HCT116 (cell line): ENCODE data around the gene ACAD9. TPM values are rescaled to one million over a fixed set of nuclear protein-coding genes. Genes with fewer than 3 reads are reported as not detected.

Experiments used
- ATAC-seq: fragments of 200-7000 bp; cut with Tn5 transposase; 2 replicates; pipeline ENCODE4 v1.9.1; 2020; ENCODE audit warnings: mild to moderate bottlenecking, moderate library complexity
- BruUV-seq: library from RNA; stranded (reverse); fragments of 400-500 nt; replicated peaks from 2 replicates; lab custom pipeline; 2021; lab: Mats Ljungman, UMichigan
- CTCF ChIA-PET: fragments of 300-600 bp; sonication (Branson Sonifier 250); formaldehyde crosslinking; loops from one replicate; lab custom pipeline; 2021; ENCODE audit warnings: antibody characterized with exemption; lab: Charles Lee
- POLR2A ChIA-PET: fragments of 300-600, 350-600 bp; sonication (Branson Sonifier 250); formaldehyde crosslinking; loops from one replicate; lab custom pipeline; 2021; ENCODE audit warnings: antibody characterized with exemption; lab: Charles Lee
- RAD21 ChIA-PET, 2 experiments: fragments of 300-600 bp; sonication (Branson Sonifier 250); formaldehyde crosslinking; loops; one replicate each; lab custom pipeline; 2023; ENCODE audit warnings: low total read pairs in 2 of 2; ENCODE audit not compliant: uncharacterized antibody in 2 of 2, unreplicated experiment in 2 of 2, low non-redundant PET in 1 of 2; lab: Charles Lee
- DNase-seq: peaks from one replicate; pipeline ENCODE4 v3.0.0-alpha.2; 2010; ENCODE audit warnings: low read depth, low spot score
- H2AFZ ChIP-seq: fragments of 200-600 bp; shearing (Covaris generic), sonication (generic); 2 replicates; pipeline ENCODE4 v1.6.1; 2017; ENCODE audit warnings: low read depth, mixed run types, mixed read lengths, antibody characterized with exemption, low read length; ENCODE audit not compliant: poor library complexity, severe bottlenecking
- H3K27ac ChIP-seq: 2 replicates; pipeline ENCODE4 v1.5.1; 2012; ENCODE audit warnings: low read depth, low read length
- H3K27me3 ChIP-seq: fragments of 200-600 bp; sonication (generic); 2 replicates; pipeline ENCODE4 v1.6.1; 2016; ENCODE audit warnings: mixed run types, low read length, mixed read lengths; ENCODE audit not compliant: insufficient read depth
- H3K36me3 ChIP-seq, 2 experiments: fragments of 200-500 bp in 1 of 2; fragments of 200-600 bp in 1 of 2; sonication (Bioruptor generic) in 1 of 2; sonication (generic) in 1 of 2; 2 replicates each; pipeline versions ENCODE4 v1.5.1 to v1.6.1; 2014 to 2016; ENCODE audit warnings: low read length in 2 of 2, inconsistent platforms in 1 of 2, mixed read lengths in 1 of 2, mixed run types in 1 of 2; ENCODE audit not compliant: insufficient read depth in 2 of 2, control insufficient read depth in 1 of 2
- H3K4me1 ChIP-seq, 2 experiments: fragments of 200-600 bp in 1 of 2; sonication (generic) in 1 of 2; 2 replicates each; pipeline versions ENCODE4 v1.5.1 to v1.6.1; 2012 to 2017; ENCODE audit warnings: low read length in 2 of 2, inconsistent platforms in 1 of 2, mild to moderate bottlenecking in 1 of 2, mixed read lengths in 1 of 2, mixed run types in 1 of 2, moderate library complexity in 1 of 2; ENCODE audit not compliant: insufficient read depth in 2 of 2, control insufficient read depth in 1 of 2
- H3K4me2 ChIP-seq: fragments of 200-600 bp; sonication (generic); 2 replicates; pipeline ENCODE4 v1.6.1; 2017; ENCODE audit warnings: mixed run types, low read length, mixed read lengths
- H3K4me3 ChIP-seq, 2 experiments: fragments of 200-600 bp in 1 of 2; sonication (generic) in 1 of 2; replicated peaks in 1 of 2; 2 replicates each; pipeline ENCODE4 v1.5.1; 2011 to 2016; ENCODE audit warnings: low read length in 2 of 2, control low read depth in 1 of 2, low read depth in 1 of 2, mild to moderate bottlenecking in 1 of 2, mixed read lengths in 1 of 2, mixed run types in 1 of 2
- H3K79me2 ChIP-seq: fragments of 200-600 bp; sonication (generic); 2 replicates; pipeline ENCODE4 v1.6.1; 2017; ENCODE audit warnings: mild to moderate bottlenecking, mixed run types, low read length, moderate library complexity, mixed read lengths; ENCODE audit not compliant: insufficient read depth
- H3K9ac ChIP-seq: fragments of 200-600 bp; sonication (generic); 2 replicates; pipeline ENCODE4 v1.6.1; 2016; ENCODE audit warnings: low read length, mixed read lengths
- H3K9me2 ChIP-seq: fragments of 200-600 bp; sonication (generic), shearing (Covaris generic); 2 replicates; pipeline ENCODE4 v1.6.1; 2017; ENCODE audit warnings: mixed run types, mild to moderate bottlenecking, moderate library complexity; ENCODE audit not compliant: insufficient read depth
- H3K9me3 ChIP-seq, 2 experiments: fragments of 200-500 bp in 1 of 2; fragments of 200-600 bp in 1 of 2; sonication (Bioruptor generic) in 1 of 2; sonication (generic) in 1 of 2; 2 replicates each; pipeline ENCODE4 v1.6.1; 2014 to 2017; ENCODE audit warnings: low read length in 2 of 2, mixed read lengths in 2 of 2, inconsistent platforms in 1 of 2, low read depth in 1 of 2, mild to moderate bottlenecking in 1 of 2, mixed run types in 1 of 2, moderate library complexity in 1 of 2; ENCODE audit not compliant: control insufficient read depth in 1 of 2, insufficient read depth in 1 of 2
- H4K20me1 ChIP-seq: fragments of 200-600 bp; sonication (generic), shearing (Covaris generic); 2 replicates; pipeline ENCODE4 v1.6.1; 2017; ENCODE audit warnings: mixed run types, mild to moderate bottlenecking, moderate library complexity; ENCODE audit not compliant: insufficient read depth
- CEBPB ChIP-seq: IDR thresholded peaks from 2 replicates; pipeline ENCODE4 v1.6.1; 2012; ENCODE audit warnings: low read depth
- CTCF ChIP-seq, 3 experiments: fragments of 200-600 bp in 1 of 3; sonication (generic) in 1 of 3; IDR thresholded peaks in 2 of 3; conservative IDR thresholded peaks in 1 of 3; 2 replicates each; pipeline ENCODE4 v1.5.1; 2012 to 2017; ENCODE audit warnings: low read depth in 2 of 3, low read length in 2 of 3, antibody characterized with exemption in 1 of 3, borderline replicate concordance in 1 of 3, control low read depth in 1 of 3, mild to moderate bottlenecking in 1 of 3, mixed read lengths in 1 of 3, mixed run types in 1 of 3, moderate library complexity in 1 of 3; ENCODE audit not compliant: insufficient read depth in 1 of 3
- FOSL1 ChIP-seq: IDR thresholded peaks from 2 replicates; pipeline ENCODE4 v1.6.1; 2012; ENCODE audit warnings: low read depth
- MAX ChIP-seq: IDR thresholded peaks from 2 replicates; pipeline ENCODE4 v1.6.1; 2012
- POLR2AphosphoS5 ChIP-seq: IDR thresholded peaks from 2 replicates; pipeline ENCODE4 v1.6.1; 2011; ENCODE audit warnings: mild to moderate bottlenecking, low read depth, low read length, moderate library complexity
- REST ChIP-seq: IDR thresholded peaks from 2 replicates; pipeline ENCODE4 v1.6.1; 2012; ENCODE audit warnings: low read depth
- TCF7L2 ChIP-seq: IDR thresholded peaks from 2 replicates; pipeline ENCODE4 v1.7.0; 2011; ENCODE audit warnings: borderline replicate concordance, inconsistent platforms; ENCODE audit not compliant: insufficient read depth, insufficient read length; ENCODE audit errors: extremely low read depth
- YY1 ChIP-seq: IDR thresholded peaks from 2 replicates; pipeline ENCODE4 v1.6.1; 2011; ENCODE audit warnings: low read length, low read depth, moderate library complexity, mild to moderate bottlenecking; ENCODE audit not compliant: insufficient replicate concordance; ENCODE audit errors: extremely low read depth
- intact Hi-C: fragments of 100-400 bp; cut with micrococcal nuclease; formaldehyde crosslinking; loops from 2 replicates; pipeline ENCODE4 v1.10.0; 2022
- total RNA-seq: library from RNA; stranded (reverse); gene quantifications from one replicate; pipeline ENCODE4 v1.2.1, GENCODE V29; 2021; ENCODE audit not compliant: unreplicated experiment

The ACAD9 gene
- total RNA-seq, 1 experiment from 2014 or later = 55.8 TPM

- CTCF ChIA-PET = no interaction called here
- H2AFZ ChIP-seq = no peak overlapping the region
- H3K9me2 ChIP-seq = no peaks in the 10 kb centered on the region
- H3K4me1 ChIP-seq = no peaks in the 10 kb centered on the region
- H3K9me3 ChIP-seq = no peaks in the 10 kb centered on the region
- H3K79me2 ChIP-seq = no peaks in the 10 kb centered on the region
- no TSS peak for BruUV-seq
- no peak for TF ChIP-seq REST
- TF ChIP-seq CTCF (IDR thresholded peaks at IDR 0.05 in 2 of 3, conservative IDR thresholded peaks at IDR 0.05 in 1 of 3; ENCODE audit: borderline replicate concordance in 1 of 3, insufficient read depth in 1 of 3, low read depth in 2 of 3, low read length in 2 of 3) = no peak
- no peak for TF ChIP-seq POLR2AphosphoS5
- TF ChIP-seq FOSL1 = no peak
- TF ChIP-seq TCF7L2 = no peak
- no peak for TF ChIP-seq YY1
- no peak for TF ChIP-seq MAX
- no peak for TF ChIP-seq CEBPB
- TF ChIP-seq, all 23 proteins: peak for 0
- Histone ChIP-seq H3K27ac (no peak overlapping the region), H3K36me3 (no peaks in the 10 kb centered on the region), H3K27me3 (no peaks in the 10 kb centered on the region), H3K4me3 (no peak overlapping the region), H3K9ac (no peak overlapping the region), H4K20me1 (no peaks in the 10 kb centered on the region), H3K4me2 (no peak overlapping the region)
- intact Hi-C loops = no loop called here
- DNase-seq (no peak), ATAC-seq (no peak)
- ChIA-PET RAD21 (no interaction called here), POLR2A (interaction anchor here (0.7 kb wide), 1 partner anchor 115 kb away, joined by 3 read pairs; no protein-coding TSS in a partner anchor)
Measured at GRCh38 chr3:128936341-128936740, 56.9 kb downstream of the ACAD9 start.
